Astrocyte of the cerebellum (primary cell): ENCODE measurements around the gene STOX2.

ENCODE experiments used
- DNase-seq: peaks from one replicate; pipeline ENCODE4 v3.0.0-alpha.2; 2011; ENCODE audit warnings: low read depth
- H3K4me3 ChIP-seq: 2 replicates; pipeline ENCODE4 v1.5.1; 2011; ENCODE audit warnings: mild to moderate bottlenecking, low read depth, low read length, moderate library complexity
- in situ Hi-C: cut with HindIII; loops from 2 replicates; pipeline ENCODE4 v1.10.0; 2017; ENCODE audit warnings: low sequenced_read_pairs
- TF ChIP-seq, protein P1 (sequence below): IDR thresholded peaks from 2 replicates; pipeline ENCODE4 v1.5.1; 2012; ENCODE audit warnings: low read length, low read depth, moderate library complexity, mild to moderate bottlenecking; ENCODE audit errors: missing control alignments

The STOX2 gene

DNA sequence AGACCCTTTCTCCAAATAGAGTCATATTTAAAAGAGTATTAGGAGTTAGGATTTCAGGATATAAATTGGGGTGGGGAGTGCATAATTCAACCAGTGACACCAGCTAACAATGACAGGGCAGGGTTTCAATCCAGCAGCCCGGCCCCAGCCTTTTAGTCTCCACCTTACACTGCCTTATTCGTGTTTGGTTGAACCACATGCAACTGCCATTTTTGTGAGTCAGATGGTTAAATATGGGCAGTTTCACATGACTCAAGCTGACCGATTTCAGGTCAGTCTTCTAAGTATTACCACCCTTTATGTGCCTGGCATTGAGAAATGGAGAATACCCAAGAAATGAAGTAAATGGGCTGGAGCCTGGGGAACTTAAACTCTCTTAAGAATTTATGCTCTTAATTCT is 102.8 kb downstream of the STOX2 start:
- no peak overlapping the region for H3K4me3 ChIP-seq
- TF ChIP-seq, protein P1, sequence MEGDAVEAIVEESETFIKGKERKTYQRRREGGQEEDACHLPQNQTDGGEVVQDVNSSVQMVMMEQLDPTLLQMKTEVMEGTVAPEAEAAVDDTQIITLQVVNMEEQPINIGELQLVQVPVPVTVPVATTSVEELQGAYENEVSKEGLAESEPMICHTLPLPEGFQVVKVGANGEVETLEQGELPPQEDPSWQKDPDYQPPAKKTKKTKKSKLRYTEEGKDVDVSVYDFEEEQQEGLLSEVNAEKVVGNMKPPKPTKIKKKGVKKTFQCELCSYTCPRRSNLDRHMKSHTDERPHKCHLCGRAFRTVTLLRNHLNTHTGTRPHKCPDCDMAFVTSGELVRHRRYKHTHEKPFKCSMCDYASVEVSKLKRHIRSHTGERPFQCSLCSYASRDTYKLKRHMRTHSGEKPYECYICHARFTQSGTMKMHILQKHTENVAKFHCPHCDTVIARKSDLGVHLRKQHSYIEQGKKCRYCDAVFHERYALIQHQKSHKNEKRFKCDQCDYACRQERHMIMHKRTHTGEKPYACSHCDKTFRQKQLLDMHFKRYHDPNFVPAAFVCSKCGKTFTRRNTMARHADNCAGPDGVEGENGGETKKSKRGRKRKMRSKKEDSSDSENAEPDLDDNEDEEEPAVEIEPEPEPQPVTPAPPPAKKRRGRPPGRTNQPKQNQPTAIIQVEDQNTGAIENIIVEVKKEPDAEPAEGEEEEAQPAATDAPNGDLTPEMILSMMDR = no peak
- in situ Hi-C loops = no loop called here
- no peak for DNase-seq

DNA sequence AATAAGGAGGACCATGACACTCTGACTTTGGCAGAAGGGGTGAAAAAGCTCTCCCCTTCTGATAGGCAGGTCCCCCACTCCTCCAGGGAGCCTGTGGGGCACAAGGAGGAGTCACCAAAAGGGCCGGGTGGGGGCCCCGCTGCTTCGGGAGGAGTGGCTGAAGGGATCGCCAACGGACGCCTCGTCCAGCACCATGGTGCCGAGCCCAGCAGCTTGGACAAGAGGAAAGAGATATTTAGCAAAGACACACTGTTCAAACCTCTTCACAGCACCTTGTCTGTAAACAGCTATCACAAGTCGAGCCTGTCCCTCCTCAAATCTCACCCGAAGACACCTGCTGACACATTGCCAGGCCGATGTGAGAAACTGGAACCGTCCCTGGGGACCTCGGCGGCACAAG is 105.6 kb downstream of the STOX2 start:
- no peak for DNase-seq
- in situ Hi-C loops = no loop called here
- TF ChIP-seq, protein P1 = no peak
- no peak overlapping the region for H3K4me3 ChIP-seq

DNA sequence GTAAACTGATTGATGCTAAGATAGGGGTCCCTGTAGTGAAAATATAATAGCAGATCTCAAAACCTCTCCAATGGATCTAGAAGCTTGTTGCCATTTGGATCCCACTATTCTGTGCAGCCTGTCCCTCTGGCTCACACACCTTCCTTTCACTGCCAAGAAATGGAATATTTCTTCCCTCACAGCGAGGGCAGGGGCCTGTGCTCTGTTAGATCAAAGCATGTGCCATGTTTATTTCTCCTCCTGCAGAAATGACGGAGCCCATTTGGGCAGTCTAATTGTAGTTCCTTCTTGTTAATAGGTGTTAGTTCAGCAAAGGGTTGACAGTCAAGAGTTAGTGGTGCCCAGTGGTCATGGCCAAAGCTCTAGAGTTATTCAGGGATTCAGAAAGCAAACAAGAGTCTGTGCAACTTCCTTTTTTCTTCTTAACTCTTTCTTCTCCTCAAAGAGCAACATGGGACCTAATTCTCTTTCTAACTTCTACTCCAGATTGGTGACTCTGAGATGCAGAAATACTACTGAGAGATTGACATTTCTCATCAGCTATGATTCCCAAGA is 106.8 kb downstream of the STOX2 start:
- TF ChIP-seq, protein P1 = no peak
- no peak for DNase-seq
- no peak overlapping the region for H3K4me3 ChIP-seq
- in situ Hi-C loops = no loop called here

DNA sequence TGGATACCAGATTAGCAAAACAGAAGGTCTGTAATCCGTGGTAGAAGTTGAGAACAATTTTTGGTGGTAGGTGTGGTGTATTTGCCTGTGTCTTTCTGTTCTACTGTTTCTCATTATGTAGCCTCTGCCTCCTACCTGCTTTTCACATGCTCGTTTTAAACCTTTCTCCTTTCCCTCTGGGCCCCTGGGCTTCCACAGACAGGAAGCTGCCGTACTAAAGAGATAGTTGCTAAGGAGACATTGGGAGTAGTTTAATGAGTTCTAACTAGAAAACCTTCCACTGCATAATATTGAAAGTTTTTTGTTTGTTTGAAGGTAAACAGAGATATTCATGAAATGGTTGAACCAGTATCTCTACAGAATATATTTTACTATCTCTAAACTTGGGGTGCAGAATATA is 107.8 kb downstream of the STOX2 start:
- TF ChIP-seq, protein P1 = no peak
- in situ Hi-C loops = no loop called here
- no peak for DNase-seq
- H3K4me3 ChIP-seq = no peak overlapping the region

DNA sequence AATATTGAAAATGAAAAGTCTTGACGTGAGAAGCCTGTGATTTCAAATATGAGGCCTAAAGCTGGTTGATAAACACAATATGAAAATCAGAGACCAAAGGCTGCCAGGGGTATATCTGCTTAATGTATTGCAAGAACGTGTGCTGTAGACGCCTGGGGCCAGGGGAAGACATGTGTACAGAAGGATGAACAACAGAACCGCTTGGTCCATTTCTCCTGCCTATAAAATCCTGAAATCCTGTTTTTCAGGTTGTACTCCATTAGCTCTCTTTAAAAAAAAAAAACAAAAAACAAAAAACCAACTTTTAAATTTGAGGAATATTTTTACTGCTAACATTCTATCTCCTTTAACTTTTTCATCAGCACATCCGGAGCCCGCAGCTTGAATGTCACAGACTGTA is 109.2 kb downstream of the STOX2 start:
- DNase-seq = no peak

DNA sequence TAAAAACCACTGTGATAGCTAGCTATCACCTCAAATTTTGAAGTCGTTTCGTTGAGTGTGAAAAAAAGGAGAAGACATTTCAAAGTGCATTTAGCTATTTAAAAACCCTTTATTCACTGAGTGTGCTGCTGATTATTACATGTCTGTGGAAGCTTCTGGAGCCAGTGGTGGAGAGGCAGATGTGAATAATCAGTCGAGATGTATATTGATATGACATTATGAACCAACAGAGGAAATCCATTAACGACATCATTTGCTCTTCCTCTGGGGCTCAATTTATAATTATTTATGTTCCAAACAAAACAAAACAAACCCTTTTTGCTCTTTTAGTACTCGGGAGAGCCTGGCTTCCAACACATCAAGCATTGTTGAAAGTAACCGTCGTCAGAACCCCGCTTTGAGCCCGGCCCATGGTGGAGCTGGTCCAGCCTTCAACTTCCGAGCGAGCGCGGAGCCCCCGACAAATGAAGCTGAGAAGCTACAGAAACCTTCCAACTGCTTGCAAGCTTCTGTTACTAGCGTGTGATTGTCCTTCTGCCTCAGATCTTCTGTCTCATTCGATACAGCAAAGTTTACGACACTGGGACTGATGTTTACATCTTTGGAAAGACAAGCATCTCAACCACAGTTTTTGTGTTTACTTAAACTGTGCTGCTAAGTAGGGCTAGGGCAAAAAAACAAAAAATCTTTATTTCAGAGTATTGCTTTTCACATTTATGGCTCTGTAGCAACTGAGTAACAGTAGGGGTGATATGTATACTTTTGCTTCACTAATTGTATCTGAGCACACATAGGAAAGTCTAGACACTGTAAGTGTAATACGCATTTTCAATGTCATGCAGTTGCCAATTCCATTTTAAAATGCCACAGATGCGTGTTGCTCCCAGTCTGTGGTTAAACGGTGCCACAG is 111.9 kb downstream of the STOX2 start:
- in situ Hi-C loops = no loop called here
- TF ChIP-seq, protein P1 = no peak
- H3K4me3 ChIP-seq = no peak overlapping the region
- no peak for DNase-seq

More for the DNA sequence above, 109.2 kb downstream of the STOX2 start:
- no peak overlapping the region for H3K4me3 ChIP-seq
- TF ChIP-seq, protein P1 = no peak
- in situ Hi-C loops = no loop called here
